ENCODE measurements around the gene AUTS2.

DNA sequence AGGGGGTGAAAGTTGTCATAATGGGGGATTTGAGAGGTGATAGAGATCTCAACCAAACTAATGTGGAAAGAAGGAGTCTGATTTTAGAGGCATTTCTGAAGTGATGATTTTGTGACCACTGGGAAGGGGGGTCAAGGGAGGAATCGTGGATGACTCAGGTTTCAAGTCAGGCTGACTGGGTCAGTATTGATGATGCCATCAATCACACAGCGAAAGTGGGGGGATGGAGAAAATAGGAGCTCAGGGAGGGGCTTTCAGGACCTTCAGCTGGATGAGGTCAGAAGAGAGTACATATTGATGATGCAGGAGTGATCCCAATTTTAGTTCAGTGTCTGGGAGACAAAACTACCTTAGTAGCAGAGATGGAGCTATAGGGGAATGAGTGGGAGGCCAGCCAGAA, 852.5 kb downstream of the AUTS2 start:
- TF ChIP-seq GATA3 (IDR thresholded peaks at IDR 0.05; ENCODE audit: low read depth, low read length) (no peak), GATA2 (IDR thresholded peaks at IDR 0.05; ENCODE audit: low read depth, low read length) (no peak)
